H1 (cell line): Measurements from ENCODE around the gene VAX1. TPM values are rescaled to one million over a fixed set of nuclear protein-coding genes. Genes with fewer than 3 reads are reported as not detected.
"Not testable (repeated sequence)": the region's sequence is repeated elsewhere in the genome, so short reads cannot be mapped to it uniquely, and the experiment has no call there.

Source experiments
- CTCF ChIA-PET: fragments of 300-600 bp; sonication (Branson Sonifier 250); formaldehyde crosslinking; loops from one replicate; lab custom pipeline; 2021; ENCODE audit not compliant: partially characterized antibody; lab: Charles Lee
- POLR2A ChIA-PET: fragments of 300-600 bp; sonication (Branson Sonifier 250); formaldehyde crosslinking; loops from one replicate; lab custom pipeline; 2021; ENCODE audit warnings: inconsistent platforms; ENCODE audit not compliant: partially characterized antibody; lab: Charles Lee
- DNase-seq, 2 experiments: peaks; one replicate each; pipeline versions ENCODE4 v3.0.0 to v3.0.0-alpha.2; 2010 to 2022; ENCODE audit warnings: low spot score in 2 of 2, low read depth in 1 of 2, mixed read lengths in 1 of 2
- FAIRE-seq: peaks from 2 replicates; lab custom pipeline; 2011; peaks lifted over from hg19 to GRCh38; lab: Jason Lieb, UNC
- H2AFZ ChIP-seq: 2 replicates; pipeline ENCODE4 v1.8.1; 2012; ENCODE audit warnings: low read length, inconsistent platforms
- H2AK5ac ChIP-seq: 2 replicates; pipeline ENCODE4 v1.6.1; 2013; ENCODE audit warnings: low read depth, low read length
- H2BK120ac ChIP-seq: replicated peaks from 2 replicates; pipeline ENCODE3; 2013; ENCODE audit warnings: low read depth, low read length, inconsistent platforms
- H2BK12ac ChIP-seq: 2 replicates; pipeline ENCODE4 v1.6.1; 2013; ENCODE audit warnings: low read depth, low read length
- H2BK15ac ChIP-seq: 2 replicates; pipeline ENCODE4 v1.6.1; 2013; ENCODE audit warnings: low read length
- H2BK20ac ChIP-seq: 2 replicates; pipeline ENCODE4 v1.6.1; 2013; ENCODE audit warnings: low read length
- H2BK5ac ChIP-seq: 2 replicates; pipeline ENCODE4 v1.6.1; 2013; ENCODE audit warnings: low read depth, low read length
- H3K14ac ChIP-seq: 2 replicates; pipeline ENCODE4 v1.6.1; 2013; ENCODE audit warnings: inconsistent platforms; ENCODE audit not compliant: insufficient read length
- H3K18ac ChIP-seq: 2 replicates; pipeline ENCODE4 v1.6.1; 2013; ENCODE audit warnings: low read length; ENCODE audit errors: extremely low read depth
- H3K23ac ChIP-seq: 2 replicates; pipeline ENCODE4 v1.6.1; 2013; ENCODE audit warnings: inconsistent platforms; ENCODE audit not compliant: insufficient read length
- H3K23me2 ChIP-seq: 2 replicates; pipeline ENCODE4 v1.6.1; 2013; ENCODE audit warnings: low read depth, low read length
- H3K27ac ChIP-seq: 2 replicates; pipeline ENCODE4 v1.6.1; 2011; ENCODE audit warnings: low read depth, low read length, inconsistent platforms
- H3K27me3 ChIP-seq, 4 experiments: replicated peaks in 1 of 4; 1 replicate in 1 of 4; 2 replicates in 3 of 4; pipeline versions ENCODE4 v1.6.1 to v1.8.1; 2011 to 2013; ENCODE audit warnings: low read length in 3 of 4, mild to moderate bottlenecking in 3 of 4, inconsistent platforms in 2 of 4, mixed read lengths in 2 of 4, moderate library complexity in 1 of 4; ENCODE audit not compliant: control insufficient read depth in 3 of 4, insufficient read depth in 3 of 4; ENCODE audit errors: extremely low read depth in 1 of 4
- H3K36me3 ChIP-seq, 4 experiments: 2 replicates each; pipeline versions ENCODE4 v1.6.1 to v1.8.1; 2011 to 2013; ENCODE audit warnings: mild to moderate bottlenecking in 4 of 4, low read length in 3 of 4, moderate library complexity in 2 of 4, control low read depth in 1 of 4, inconsistent platforms in 1 of 4; ENCODE audit not compliant: insufficient read depth in 4 of 4, control insufficient read depth in 2 of 4
- H3K4ac ChIP-seq: replicated peaks from 2 replicates; pipeline ENCODE3; 2013; ENCODE audit warnings: low read length, low read depth, mixed read lengths, inconsistent platforms; ENCODE audit not compliant: insufficient read length
- H3K4me1 ChIP-seq, 4 experiments: replicated peaks in 1 of 4; 1 replicate in 1 of 4; 2 replicates in 3 of 4; pipeline versions ENCODE4 v1.6.1 to v1.8.1; 2011 to 2013; ENCODE audit warnings: low read length in 3 of 4, inconsistent platforms in 2 of 4, mixed read lengths in 1 of 4; ENCODE audit not compliant: insufficient read depth in 4 of 4, control insufficient read depth in 3 of 4
- H3K4me2 ChIP-seq, 2 experiments: 2 replicates each; pipeline versions ENCODE4 v1.6.1 to v1.8.1; 2011 to 2013; ENCODE audit warnings: low read depth in 2 of 2, low read length in 2 of 2, control low read depth in 1 of 2, inconsistent platforms in 1 of 2, mild to moderate bottlenecking in 1 of 2; ENCODE audit not compliant: insufficient read depth in 1 of 2
- H3K4me3 ChIP-seq, 4 experiments: fragments of 200-600, 300-600 bp in 1 of 4; sonication (generic), shearing (Covaris generic), sonication (Bioruptor Twin) in 1 of 4; 2 replicates each; pipeline versions ENCODE4 v1.5.1 to v1.8.1; 2011 to 2016; ENCODE audit warnings: low read length in 4 of 4, low read depth in 3 of 4, control low read depth in 2 of 4, inconsistent platforms in 2 of 4, mild to moderate bottlenecking in 2 of 4, mixed read lengths in 1 of 4, moderate library complexity in 1 of 4; ENCODE audit not compliant: insufficient read depth in 2 of 4; ENCODE audit errors: extremely low read depth in 1 of 4
- H3K56ac ChIP-seq: replicated peaks from 2 replicates; pipeline ENCODE3; 2013; ENCODE audit warnings: low read depth, mild to moderate bottlenecking, mixed read lengths, low read length, inconsistent platforms; ENCODE audit not compliant: insufficient read length
- H3K79me1 ChIP-seq: 2 replicates; pipeline ENCODE4 v1.6.1; 2013; ENCODE audit warnings: low read depth, low read length, control low read depth
- H3K79me2 ChIP-seq, 2 experiments: 2 replicates each; pipeline versions ENCODE4 v1.6.1 to v1.8.1; 2012 to 2013; ENCODE audit warnings: low read length in 2 of 2, mild to moderate bottlenecking in 2 of 2, inconsistent platforms in 1 of 2; ENCODE audit not compliant: insufficient read depth in 2 of 2, control insufficient read depth in 1 of 2
- H3K9ac ChIP-seq, 4 experiments: replicated peaks in 1 of 4; 1 replicate in 1 of 4; 2 replicates in 3 of 4; pipeline versions ENCODE4 v1.6.1 to v1.8.1; 2011 to 2013; ENCODE audit warnings: low read depth in 3 of 4, low read length in 3 of 4, control low read depth in 2 of 4, mild to moderate bottlenecking in 2 of 4, moderate library complexity in 2 of 4, inconsistent platforms in 1 of 4; ENCODE audit errors: extremely low read depth in 1 of 4
- H3K9me3 ChIP-seq, 2 experiments: 2 replicates each; pipeline versions ENCODE4 v1.6.1 to v1.8.1; 2012 to 2013; ENCODE audit warnings: mild to moderate bottlenecking in 2 of 2, moderate library complexity in 2 of 2, control low read depth in 1 of 2, inconsistent platforms in 1 of 2, low read depth in 1 of 2, low read length in 1 of 2, mixed read lengths in 1 of 2; ENCODE audit not compliant: insufficient read depth in 2 of 2
- H4K20me1 ChIP-seq, 2 experiments: replicated peaks in 1 of 2; 2 replicates each; pipeline versions ENCODE3 to v1.8.1; 2011 to 2013; ENCODE audit warnings: inconsistent platforms in 2 of 2, low read length in 2 of 2, mild to moderate bottlenecking in 1 of 2; ENCODE audit not compliant: insufficient read depth in 2 of 2, control insufficient read depth in 1 of 2
- H4K5ac ChIP-seq: 2 replicates; pipeline ENCODE4 v1.6.1; 2013; ENCODE audit warnings: low read length, low read depth, mixed read lengths, inconsistent platforms; ENCODE audit not compliant: insufficient read length
- H4K8ac ChIP-seq: 2 replicates; pipeline ENCODE4 v1.8.0; 2013; ENCODE audit warnings: mild to moderate bottlenecking, moderate library complexity, low read length, inconsistent platforms; ENCODE audit not compliant: insufficient read depth; ENCODE audit errors: extremely low read depth
- H4K91ac ChIP-seq: replicated peaks from 2 replicates; pipeline ENCODE3; 2013; ENCODE audit warnings: low read length, mixed read lengths, inconsistent platforms; ENCODE audit not compliant: insufficient read length
- E2F6 ChIP-seq: IDR thresholded peaks from 2 replicates; pipeline ENCODE4 v1.6.1; 2012; ENCODE audit warnings: inconsistent platforms
- WGBS, 2 experiments: shearing (Covaris generic) in 1 of 2; methylation state at CpG; one replicate each; pipeline versions ENCODE4 v1.1.6 to v1.1.7; 2013 to 2015; ENCODE audit warnings: low lambda C conversion rate in 2 of 2, mixed read lengths in 2 of 2, inconsistent platforms in 1 of 2, low coverage in 1 of 2, missing lambda C conversion rate in 1 of 2; ENCODE audit not compliant: insufficient replicate concordance in 2 of 2, insufficient coverage in 1 of 2, insufficient read length in 1 of 2; ENCODE audit errors: extremely low coverage in 1 of 2, missing lambda C conversion rate in 1 of 2; 5-methylcytosine and 5-hydroxymethylcytosine counted together
- polyA plus RNA-seq, 7 experiments: library from polyadenylated mRNA; depleted of rRNA in 3 of 7; stranded (reverse) in 5 of 7; unstranded in 2 of 7; fragments of >200 nt in 5 of 7; fragments of 200-250 nt in 2 of 7; gene quantifications; 1 replicate in 5 of 7; 2 replicates in 1 of 7; 4 replicates in 1 of 7; pipeline versions ENCODE4 v1.2.1 to v1.2.3, GENCODE V29; 2011 to 2013; ENCODE audit warnings: missing spikeins in 2 of 7, mixed read lengths in 2 of 7
- total RNA-seq: library from RNA; stranded (reverse); fragmentation: NEBNext Ultra II Directional; extraction: Animal tissue kit (Norgen Biotek cat#: 25700); gene quantifications from 2 replicates; pipeline ENCODE4 v1.2.1, GENCODE V29; 2021

The VAX1 gene
- total and polyA plus RNA-seq, 2 of the 8 experiments (the other 6 are each of a cell fraction or from before 2014, with no cell fraction given), result not detected

GRCh38 chr10:117126645-117127044, 11.4 kb downstream of the VAX1 start:
- CTCF ChIA-PET, result interaction anchor here (0.8 to 6.3 kb wide), 6 partner anchors 8 to 122 kb away, joined by 3 to 66 read pairs (median 4); partner anchors contain the start of gene SHTN1

More at GRCh38 chr10:117126645-117127044, 11.4 kb downstream of the VAX1 start:
- H3K4me2 ChIP-seq, H2BK15ac ChIP-seq, H3K4ac ChIP-seq, H3K79me1 ChIP-seq, H2BK12ac ChIP-seq, H4K91ac ChIP-seq, H4K8ac ChIP-seq, H3K18ac ChIP-seq, FAIRE-seq, H3K14ac ChIP-seq, H3K4me1 ChIP-seq, H3K36me3 ChIP-seq, POLR2A ChIA-PET, H2BK120ac ChIP-seq, H2BK20ac ChIP-seq, H3K79me2 ChIP-seq, H2AK5ac ChIP-seq, H3K56ac ChIP-seq, H4K20me1 ChIP-seq, H3K4me3 ChIP-seq, H3K9ac ChIP-seq, H4K5ac ChIP-seq, H2BK5ac ChIP-seq, H3K27ac ChIP-seq, DNase-seq, H3K23ac ChIP-seq, H3K23me2 ChIP-seq, H2AFZ ChIP-seq, H3K9me3 ChIP-seq: not testable (repeated sequence)
- 95% methylated on average over 10 of the region's 23 CpGs; no CpG with 5 or more reads in 1 of the 2 experiments for WGBS, 2 experiments
- H3K27me3 ChIP-seq, result peaks cover 23 to 49% (median 45%) of the 10 kb centered on the region in 4 experiments
- peak; percentile 50; the same call in 1 of the 2 replicates for TF ChIP-seq E2F6
